H1 (cell line): Measurements from ENCODE around the gene FNDC11. TPM values are rescaled to one million over a fixed set of nuclear protein-coding genes. Genes with fewer than 3 reads are reported as not detected.

ENCODE experiments used
- ASH2L ChIP-seq: fragments of 200-600, 300-600 bp; sonication (generic); IDR thresholded peaks from one replicate; pipeline ENCODE4 v1.7.1; 2017; ENCODE audit warnings: low read length
- BACH1 ChIP-seq: IDR thresholded peaks from 2 replicates; pipeline ENCODE4 v1.6.1; 2012; ENCODE audit warnings: low read length, improper control_type of control experiment
- EZH2 ChIP-seq: fragments of 200-600 bp; sonication (generic); IDR thresholded peaks from 2 replicates; pipeline ENCODE4 v1.7.1; 2012; ENCODE audit warnings: low read depth, mild to moderate bottlenecking, moderate library complexity, low read length, inconsistent platforms; ENCODE audit not compliant: severe bottlenecking
- KDM4A ChIP-seq: IDR thresholded peaks from one replicate; pipeline ENCODE4 v1.7.1; 2012; ENCODE audit warnings: low read depth, mild to moderate bottlenecking, moderate library complexity, low read length, inconsistent platforms; ENCODE audit not compliant: severe bottlenecking
- RBBP5 ChIP-seq: IDR thresholded peaks from 2 replicates; pipeline ENCODE4 v1.7.1; 2012; ENCODE audit warnings: low read depth, mild to moderate bottlenecking, inconsistent platforms, low read length, moderate library complexity, borderline replicate concordance
- polyA plus RNA-seq, 7 experiments: library from polyadenylated mRNA; depleted of rRNA in 3 of 7; stranded (reverse) in 5 of 7; unstranded in 2 of 7; fragments of >200 nt in 5 of 7; fragments of 200-250 nt in 2 of 7; gene quantifications; 1 replicate in 5 of 7; 2 replicates in 1 of 7; 4 replicates in 1 of 7; pipeline versions ENCODE4 v1.2.1 to v1.2.3, GENCODE V29; 2011 to 2013; ENCODE audit warnings: missing spikeins in 2 of 7, mixed read lengths in 2 of 7
- total RNA-seq: library from RNA; stranded (reverse); fragmentation: NEBNext Ultra II Directional; extraction: Animal tissue kit (Norgen Biotek cat#: 25700); gene quantifications from 2 replicates; pipeline ENCODE4 v1.2.1, GENCODE V29; 2021
- TF ChIP-seq, protein P1 (sequence below), 3 experiments: IDR thresholded peaks; 1 replicate in 2 of 3; 2 replicates in 1 of 3; pipeline versions ENCODE4 v1.5.1 to v1.6.1; 2011; ENCODE audit warnings: low read length in 3 of 3, mild to moderate bottlenecking in 3 of 3, inconsistent platforms in 2 of 3, low read depth in 1 of 3, moderate library complexity in 1 of 3; ENCODE audit not compliant: insufficient read depth in 1 of 3; ENCODE audit errors: control extremely low read depth in 1 of 3
- TF ChIP-seq, protein P2 (sequence below): IDR thresholded peaks from 2 replicates; pipeline ENCODE4 v1.6.1; 2011; ENCODE audit warnings: low read length, improper control_type of control experiment

FNDC11 gene
- total and polyA plus RNA-seq, 2 of the 8 experiments (the other 6 are each of a cell fraction or from before 2014, with no cell fraction given) = 2.6 to 8.8 TPM

- TF ChIP-seq, protein P1, sequence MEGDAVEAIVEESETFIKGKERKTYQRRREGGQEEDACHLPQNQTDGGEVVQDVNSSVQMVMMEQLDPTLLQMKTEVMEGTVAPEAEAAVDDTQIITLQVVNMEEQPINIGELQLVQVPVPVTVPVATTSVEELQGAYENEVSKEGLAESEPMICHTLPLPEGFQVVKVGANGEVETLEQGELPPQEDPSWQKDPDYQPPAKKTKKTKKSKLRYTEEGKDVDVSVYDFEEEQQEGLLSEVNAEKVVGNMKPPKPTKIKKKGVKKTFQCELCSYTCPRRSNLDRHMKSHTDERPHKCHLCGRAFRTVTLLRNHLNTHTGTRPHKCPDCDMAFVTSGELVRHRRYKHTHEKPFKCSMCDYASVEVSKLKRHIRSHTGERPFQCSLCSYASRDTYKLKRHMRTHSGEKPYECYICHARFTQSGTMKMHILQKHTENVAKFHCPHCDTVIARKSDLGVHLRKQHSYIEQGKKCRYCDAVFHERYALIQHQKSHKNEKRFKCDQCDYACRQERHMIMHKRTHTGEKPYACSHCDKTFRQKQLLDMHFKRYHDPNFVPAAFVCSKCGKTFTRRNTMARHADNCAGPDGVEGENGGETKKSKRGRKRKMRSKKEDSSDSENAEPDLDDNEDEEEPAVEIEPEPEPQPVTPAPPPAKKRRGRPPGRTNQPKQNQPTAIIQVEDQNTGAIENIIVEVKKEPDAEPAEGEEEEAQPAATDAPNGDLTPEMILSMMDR (IDR thresholded peaks at IDR 0.05; ENCODE audit: control extremely low read depth in 1 of 3, insufficient read depth in 1 of 3, low read depth in 1 of 3, low read length in 3 of 3) = no peak
- no peak for TF ChIP-seq BACH1
- no peak for TF ChIP-seq EZH2
- no peak for TF ChIP-seq KDM4A
- TF ChIP-seq ASH2L = no peak
- TF ChIP-seq RBBP5 = no peak
- TF ChIP-seq, protein P2, sequence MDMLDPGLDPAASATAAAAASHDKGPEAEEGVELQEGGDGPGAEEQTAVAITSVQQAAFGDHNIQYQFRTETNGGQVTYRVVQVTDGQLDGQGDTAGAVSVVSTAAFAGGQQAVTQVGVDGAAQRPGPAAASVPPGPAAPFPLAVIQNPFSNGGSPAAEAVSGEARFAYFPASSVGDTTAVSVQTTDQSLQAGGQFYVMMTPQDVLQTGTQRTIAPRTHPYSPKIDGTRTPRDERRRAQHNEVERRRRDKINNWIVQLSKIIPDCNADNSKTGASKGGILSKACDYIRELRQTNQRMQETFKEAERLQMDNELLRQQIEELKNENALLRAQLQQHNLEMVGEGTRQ = no peak
- TF ChIP-seq, all 59 proteins: peak for 0
Observed at GRCh38 chr20:63540417-63541186, 13.4 kb upstream of the FNDC11 start (continued).
